Measurements from ENCODE around the gene ITGA2B.

DNA sequence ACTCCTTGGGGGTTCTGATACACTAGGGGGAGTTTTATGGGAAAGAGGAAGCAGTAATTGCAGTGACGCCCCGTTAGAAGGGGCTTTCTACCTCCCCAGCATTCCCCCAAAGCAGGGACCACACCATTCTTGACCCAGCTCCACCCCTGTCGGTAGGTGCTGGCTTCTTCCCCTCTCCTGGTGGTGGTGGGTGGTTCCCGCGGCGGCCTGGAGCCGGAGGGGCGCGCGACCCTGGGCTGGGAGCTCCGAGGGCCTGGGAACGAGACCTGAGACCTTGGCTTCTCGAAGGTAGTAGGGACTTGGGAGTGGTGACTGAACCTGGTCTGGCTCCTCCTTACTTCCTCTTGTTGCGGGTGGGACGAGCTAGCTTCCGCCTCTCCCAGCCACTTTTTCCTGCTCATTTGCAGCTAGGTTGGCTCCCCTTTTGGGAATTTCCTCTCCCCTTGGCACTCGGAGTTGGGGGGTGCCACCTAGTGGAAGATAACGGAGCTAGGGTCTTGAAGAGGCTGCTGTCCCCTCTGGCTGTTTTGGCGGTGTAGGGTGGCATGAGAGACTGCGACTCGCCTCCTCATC, 43.9 kb downstream of the ITGA2B start:
- TF ChIP-seq, protein P1, sequence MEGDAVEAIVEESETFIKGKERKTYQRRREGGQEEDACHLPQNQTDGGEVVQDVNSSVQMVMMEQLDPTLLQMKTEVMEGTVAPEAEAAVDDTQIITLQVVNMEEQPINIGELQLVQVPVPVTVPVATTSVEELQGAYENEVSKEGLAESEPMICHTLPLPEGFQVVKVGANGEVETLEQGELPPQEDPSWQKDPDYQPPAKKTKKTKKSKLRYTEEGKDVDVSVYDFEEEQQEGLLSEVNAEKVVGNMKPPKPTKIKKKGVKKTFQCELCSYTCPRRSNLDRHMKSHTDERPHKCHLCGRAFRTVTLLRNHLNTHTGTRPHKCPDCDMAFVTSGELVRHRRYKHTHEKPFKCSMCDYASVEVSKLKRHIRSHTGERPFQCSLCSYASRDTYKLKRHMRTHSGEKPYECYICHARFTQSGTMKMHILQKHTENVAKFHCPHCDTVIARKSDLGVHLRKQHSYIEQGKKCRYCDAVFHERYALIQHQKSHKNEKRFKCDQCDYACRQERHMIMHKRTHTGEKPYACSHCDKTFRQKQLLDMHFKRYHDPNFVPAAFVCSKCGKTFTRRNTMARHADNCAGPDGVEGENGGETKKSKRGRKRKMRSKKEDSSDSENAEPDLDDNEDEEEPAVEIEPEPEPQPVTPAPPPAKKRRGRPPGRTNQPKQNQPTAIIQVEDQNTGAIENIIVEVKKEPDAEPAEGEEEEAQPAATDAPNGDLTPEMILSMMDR (optimal IDR thresholded peaks at IDR 0.05 in 1 of 3, IDR thresholded peaks at IDR 0.05 in 1 of 3, conservative IDR thresholded peaks at IDR 0.05 in 1 of 3; ENCODE audit: extremely low read depth in 1 of 3, insufficient read depth in 2 of 3, low read length in 3 of 3) = peak; percentile 43 to 63 (median 55)
- no peak for TF ChIP-seq EZH2 (IDR thresholded peaks at IDR 0.05; ENCODE audit: low read length)
